T-cell (primary cell): ENCODE results near the gene MS4A7. TPM values are rescaled to one million over a fixed set of nuclear protein-coding genes. Genes with fewer than 3 reads are reported as not detected.

Source experiments
- ATAC-seq, 4 experiments: fragments of 200-7000 bp in 3 of 4; fragments of 150-1000 bp in 1 of 4; cut with Tn5 transposase; replicated peaks in 1 of 4; 1 replicate in 3 of 4; 2 replicates in 1 of 4; pipeline ENCODE4 v1.10.0; 2021; ENCODE audit warnings: moderate library complexity in 3 of 4, mild to moderate bottlenecking in 2 of 4, moderate number of reproducible peaks in 1 of 4
- CTCF ChIA-PET, 2 donors: fragments of 300-600 bp; sonication (Branson Sonifier 250); formaldehyde crosslinking; loops; one replicate each; lab custom pipeline; 2022; ENCODE audit warnings: antibody characterized with exemption in 2 of 2; lab: Charles Lee
- POLR2A ChIA-PET, 2 donors: fragments of 300-600 bp; sonication (Branson Sonifier 250); formaldehyde crosslinking; loops; one replicate each; lab custom pipeline; 2022; ENCODE audit warnings: antibody characterized with exemption in 2 of 2; lab: Charles Lee
- DNase-seq, 35 experiments: peaks; one replicate each; pipeline versions ENCODE4 v3.0.0 to v3.0.0-alpha.2; 2013 to 2023
- H3K27ac ChIP-seq: one replicate; pipeline ENCODE4 v1.5.1; 2013; ENCODE audit warnings: low read length
- H3K27me3 ChIP-seq, 2 experiments: replicated peaks in 1 of 2; 1 replicate in 1 of 2; 2 replicates in 1 of 2; pipeline versions ENCODE4 v1.6.1 to v1.7.0; 2013; ENCODE audit warnings: low read length in 1 of 2, mixed read lengths in 1 of 2; ENCODE audit not compliant: control insufficient read depth in 2 of 2, insufficient read depth in 2 of 2; ENCODE audit errors: extremely low read depth in 1 of 2
- H3K36me3 ChIP-seq, 2 donors: 1 replicate in 1 of 2; 2 replicates in 1 of 2; pipeline versions ENCODE4 v1.6.1 to v1.7.0; 2013; ENCODE audit warnings: low read length in 1 of 2; ENCODE audit not compliant: control insufficient read depth in 2 of 2, insufficient read depth in 1 of 2; ENCODE audit errors: extremely low read depth in 1 of 2
- H3K4me1 ChIP-seq, 2 experiments: 1 replicate in 1 of 2; 2 replicates in 1 of 2; pipeline versions ENCODE4 v1.6.1 to v1.7.0; 2013; ENCODE audit warnings: low read length in 2 of 2, mixed read lengths in 1 of 2; ENCODE audit not compliant: insufficient read depth in 2 of 2, control insufficient read depth in 1 of 2; ENCODE audit errors: extremely low read depth in 1 of 2
- H3K4me3 ChIP-seq, 2 donors: 1 replicate in 1 of 2; 2 replicates in 1 of 2; pipeline versions ENCODE4 v1.5.1 to v1.7.0; 2013; ENCODE audit warnings: mild to moderate bottlenecking in 2 of 2, low read length in 1 of 2, moderate library complexity in 1 of 2; ENCODE audit not compliant: control insufficient read depth in 1 of 2; ENCODE audit errors: extremely low read depth in 1 of 2
- H3K9me3 ChIP-seq: 2 replicates; pipeline ENCODE4 v1.7.0; 2013
- H3K27ac Mint-ChIP-seq, 2 donors: one replicate each; pipeline ENCODE4 v1.8.0; 2020 to 2021; ENCODE audit warnings: mild to moderate bottlenecking in 2 of 2, mixed read lengths in 2 of 2
- H3K27me3 Mint-ChIP-seq, 2 donors: one replicate each; pipeline ENCODE4 v1.8.0; 2021 to 2022; ENCODE audit warnings: mixed read lengths in 2 of 2
- H3K36me3 Mint-ChIP-seq: one replicate; pipeline ENCODE4 v1.8.0; 2021; ENCODE audit warnings: mixed read lengths
- H3K4me1 Mint-ChIP-seq, 3 donors: one replicate each; pipeline ENCODE4 v1.8.0; 2020 to 2022; ENCODE audit warnings: mixed read lengths in 3 of 3, mild to moderate bottlenecking in 1 of 3
- H3K4me3 Mint-ChIP-seq, 3 donors: one replicate each; pipeline ENCODE4 v1.8.0; 2020 to 2022; ENCODE audit warnings: mild to moderate bottlenecking in 3 of 3, mixed read lengths in 3 of 3, moderate library complexity in 3 of 3
- H3K9me3 Mint-ChIP-seq, 3 donors: one replicate each; pipeline ENCODE4 v1.8.0; 2020 to 2022; ENCODE audit warnings: mixed read lengths in 3 of 3
- WGBS: methylation state at CpG from one replicate; pipeline ENCODE4 v1.1.5; 2013; ENCODE audit warnings: missing lambda C conversion rate; ENCODE audit not compliant: insufficient coverage; 5-methylcytosine and 5-hydroxymethylcytosine counted together
- total RNA-seq, 35 experiments: library from RNA in 6 of 35; stranded (reverse) in 6 of 35; fragments of 120-200 nt in 1 of 35; gene quantifications; one replicate each; pipeline versions ENCODE4 v1.2.1 to v1.2.4 and lab custom pipeline; 2013 to 2026

The MS4A7 gene
- total RNA-seq, 5 donors from 2014 or later (not counting 1 experiment from before 2014, with no cell fraction given): 0.43 to 1.0 (median 0.77) TPM; not detected in 1

DNA sequence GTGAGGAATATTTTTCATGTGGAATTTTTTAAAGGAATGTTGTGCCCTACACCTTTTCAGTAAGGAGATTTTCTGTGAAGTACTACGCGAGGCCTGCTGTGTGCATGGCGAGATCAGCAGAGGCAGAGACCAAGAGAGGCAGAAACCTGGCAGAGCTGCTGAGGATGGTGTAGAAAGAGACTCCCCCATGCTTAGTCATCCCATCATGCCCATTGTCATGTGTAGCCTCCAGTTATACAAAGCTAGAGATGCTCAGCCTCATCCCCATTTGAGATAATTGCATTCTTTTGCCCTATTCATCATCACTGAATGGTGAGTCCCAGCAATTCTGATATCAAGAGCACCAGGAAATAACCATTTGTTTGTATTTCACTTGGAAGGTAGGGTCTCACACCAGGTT is 3.0 kb upstream of the MS4A7 start:
- no peaks in the 10 kb centered on the region for H3K36me3 Mint-ChIP-seq
- Histone ChIP-seq H3K36me3 (no peaks in the 10 kb centered on the region), H3K27ac (no peak overlapping the region), H3K9me3 (no peaks in the 10 kb centered on the region), H3K27me3 (peaks cover 0 to 2% of the 10 kb centered on the region in 2 experiments), H3K4me3 (no peak overlapping the region), H3K4me1 (peaks cover 3 to 8% of the 10 kb centered on the region in 2 experiments)
- no peak overlapping the region for H3K4me3 Mint-ChIP-seq
- no peak overlapping the region for H3K27ac Mint-ChIP-seq
- no peak for DNase-seq
- H3K4me1 Mint-ChIP-seq: peaks cover 8 to 10% (median 10%) of the 10 kb centered on the region in 3 donors
- POLR2A ChIA-PET: no interaction called here
- CTCF ChIA-PET: no interaction called here
- no peak for ATAC-seq
- no CpG with 5 or more reads among the region's 3 CpGs for WGBS
- H3K9me3 Mint-ChIP-seq: no peaks in the 10 kb centered on the region
- peaks cover 20% of the 10 kb centered on the region in 2 donors for H3K27me3 Mint-ChIP-seq

DNA sequence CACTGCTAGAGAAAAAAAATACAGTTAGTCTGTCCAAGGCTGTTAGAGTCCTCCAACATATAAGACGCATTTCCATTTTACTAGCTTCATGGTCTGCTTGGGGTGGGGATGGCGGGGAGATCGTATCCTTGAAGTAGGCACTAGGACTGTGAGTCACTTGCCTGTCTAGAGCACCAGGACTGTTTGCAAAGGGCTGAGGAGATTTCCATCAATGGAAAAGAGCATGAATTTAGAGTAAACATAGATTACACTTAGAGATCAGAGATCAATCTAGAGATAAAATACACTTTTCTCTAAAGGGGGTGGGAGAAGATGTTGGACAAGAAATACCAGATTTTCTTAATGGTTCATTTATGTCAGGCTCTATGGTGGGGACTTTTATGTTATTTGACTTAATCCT is 1.7 kb upstream of the MS4A7 start:
- no peak for DNase-seq
- no peak overlapping the region for H3K4me3 Mint-ChIP-seq
- H3K27ac ChIP-seq: no peak overlapping the region
- no peak for ATAC-seq
- no peak overlapping the region for H3K27ac Mint-ChIP-seq
- ChIA-PET POLR2A (no interaction called here), CTCF (no interaction called here)
- H3K9me3 ChIP-seq: no peaks in the 10 kb centered on the region
- H3K27me3 Mint-ChIP-seq: peaks cover 12 to 22% of the 10 kb centered on the region in 2 donors
- H3K4me1 Mint-ChIP-seq: peaks cover 8 to 10% (median 10%) of the 10 kb centered on the region in 3 donors
- peaks cover 0 to 2% of the 10 kb centered on the region in 2 experiments for H3K27me3 ChIP-seq
- no peaks in the 10 kb centered on the region for H3K36me3 ChIP-seq
- H3K9me3 Mint-ChIP-seq: no peaks in the 10 kb centered on the region
- no peak overlapping the region for H3K4me3 ChIP-seq
- 100% methylated on average over 3 of the region's 3 CpGs for WGBS
- peaks cover 3 to 8% of the 10 kb centered on the region in 2 experiments for H3K4me1 ChIP-seq
- no peaks in the 10 kb centered on the region for H3K36me3 Mint-ChIP-seq

- Histone ChIP-seq H3K9me3 (no peaks in the 10 kb centered on the region), H3K27ac (no peak overlapping the region), H3K4me3 (no peak overlapping the region), H3K4me1 (peaks cover 3 to 8% of the 10 kb centered on the region in 2 experiments), H3K27me3 (no peaks in the 10 kb centered on the region), H3K36me3 (no peaks in the 10 kb centered on the region)
- DNase-seq (peak in 1 of 35 experiments; percentile 8), ATAC-seq (no peak)
- POLR2A ChIA-PET: no interaction called here
- Mint-ChIP-seq H3K4me3 (no peak overlapping the region), H3K27ac (no peak overlapping the region), H3K4me1 (peaks cover 8 to 10% (median 10%) of the 10 kb centered on the region in 3 donors), H3K36me3 (no peaks in the 10 kb centered on the region), H3K27me3 (peaks cover 4 to 16% of the 10 kb centered on the region in 2 donors), H3K9me3 (no peaks in the 10 kb centered on the region)
- CTCF ChIA-PET: no interaction called here
- no CpG with 5 or more reads among the region's 2 CpGs for whole genome bisulfite sequencing
These were observed 763 bp upstream of the MS4A7 start for GRCh38 chr11:60377401-60378136.

DNA sequence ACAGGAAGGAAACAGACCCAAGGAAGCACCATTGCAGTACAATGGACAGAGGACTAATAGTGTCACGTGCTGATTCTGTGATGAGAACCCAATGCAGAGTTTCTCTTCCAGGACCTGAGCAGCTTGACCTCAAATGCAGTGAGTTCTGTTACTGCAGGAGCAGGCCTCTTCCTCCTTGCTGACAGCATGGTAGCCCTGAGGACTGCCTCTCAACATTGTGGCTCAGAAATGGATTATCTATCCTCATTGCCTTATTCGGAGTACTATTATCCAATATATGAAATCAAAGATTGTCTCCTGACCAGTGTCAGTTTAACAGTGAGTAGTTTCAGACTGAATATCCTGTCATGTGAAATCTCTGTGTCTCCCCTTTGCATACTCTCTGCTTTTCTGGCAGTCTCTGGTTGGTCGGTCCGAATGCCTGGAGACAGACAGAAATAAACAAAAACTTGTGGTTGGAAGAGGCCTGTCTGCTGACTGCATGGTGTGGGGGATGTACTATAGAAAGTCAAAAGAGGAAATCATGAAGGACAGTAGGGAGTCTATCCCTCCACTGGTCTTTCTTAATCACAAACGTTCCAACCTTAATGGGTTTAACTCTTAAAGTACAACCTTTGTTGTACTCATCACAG is 11.1 kb downstream of the MS4A7 start:
- no peaks in the 10 kb centered on the region for H3K4me1 ChIP-seq
- H3K9me3 Mint-ChIP-seq: no peaks in the 10 kb centered on the region
- no peaks in the 10 kb centered on the region for H3K36me3 ChIP-seq
- ATAC-seq (peak in 1 of 4 experiments; percentile 17), DNase-seq (no peak)
- H3K9me3 ChIP-seq: no peaks in the 10 kb centered on the region
- H3K27me3 ChIP-seq: no peaks in the 10 kb centered on the region
- no peaks in the 10 kb centered on the region for H3K36me3 Mint-ChIP-seq
- H3K4me1 Mint-ChIP-seq: peaks cover 0 to 3% (median 0%) of the 10 kb centered on the region in 3 donors
- H3K27ac ChIP-seq: no peak overlapping the region
- H3K4me3 Mint-ChIP-seq: no peak overlapping the region
- H3K27me3 Mint-ChIP-seq: peaks cover 0 to 1% of the 10 kb centered on the region in 2 donors
- CTCF ChIA-PET: no interaction called here
- WGBS: 73% methylated on average over 1 of the region's 5 CpGs
- H3K4me3 ChIP-seq: no peak overlapping the region
- no peak overlapping the region for H3K27ac Mint-ChIP-seq
- POLR2A ChIA-PET: no interaction called here

DNA sequence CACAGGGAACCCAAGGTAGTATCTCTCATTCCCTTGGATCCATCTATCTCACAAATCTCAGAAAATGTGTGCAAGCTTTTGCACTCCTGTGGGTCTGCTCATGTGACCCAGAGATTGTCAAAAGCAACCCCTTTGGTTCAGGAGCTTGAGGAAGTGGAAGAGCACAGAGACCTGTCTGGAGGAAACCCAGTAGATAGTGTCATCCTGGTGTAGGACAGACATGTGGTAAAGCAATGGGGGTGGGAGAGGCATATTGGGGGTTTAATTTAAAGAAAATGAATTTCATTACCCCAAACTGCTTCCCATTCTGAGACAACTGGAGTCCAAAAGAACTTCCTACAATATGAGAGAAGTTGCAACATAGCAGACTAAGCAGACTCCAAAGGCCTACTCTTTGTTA is 12.1 kb downstream of the MS4A7 start:
- no peak overlapping the region for H3K27ac ChIP-seq
- H3K4me3 ChIP-seq: no peak overlapping the region
- no peaks in the 10 kb centered on the region for H3K27me3 ChIP-seq
- CTCF ChIA-PET: no interaction called here
- H3K27ac Mint-ChIP-seq: peak overlapping the region in 1 of 2 donors; percentile 17
- no peaks in the 10 kb centered on the region for H3K9me3 ChIP-seq
- H3K4me1 ChIP-seq: no peaks in the 10 kb centered on the region
- POLR2A ChIA-PET: no interaction called here
- DNase-seq: no peak
- no peaks in the 10 kb centered on the region for H3K36me3 ChIP-seq
- no peak for ATAC-seq
- H3K4me1 Mint-ChIP-seq: peaks cover 0 to 3% (median 0%) of the 10 kb centered on the region in 3 donors
- no peak overlapping the region for H3K4me3 Mint-ChIP-seq
- H3K27me3 Mint-ChIP-seq: peaks cover 0 to 1% of the 10 kb centered on the region in 2 donors
- no peaks in the 10 kb centered on the region for H3K9me3 Mint-ChIP-seq
- no peaks in the 10 kb centered on the region for H3K36me3 Mint-ChIP-seq

GRCh38 chr11:60392361-60392760 is 14.0 kb downstream of the MS4A7 start:
- DNase-seq: no peak
- ATAC-seq: no peak
- Histone ChIP-seq H3K36me3 (no peaks in the 10 kb centered on the region), H3K27ac (no peak overlapping the region), H3K27me3 (no peaks in the 10 kb centered on the region), H3K4me3 (no peak overlapping the region), H3K4me1 (peaks cover 0 to 2% of the 10 kb centered on the region in 2 experiments), H3K9me3 (no peaks in the 10 kb centered on the region)
- Mint-ChIP-seq H3K36me3 (no peaks in the 10 kb centered on the region), H3K4me1 (peaks cover 0 to 9% (median 0%) of the 10 kb centered on the region in 3 donors), H3K27ac (no peak overlapping the region), H3K4me3 (no peak overlapping the region), H3K27me3 (peaks cover 0 to 1% of the 10 kb centered on the region in 2 donors), H3K9me3 (no peaks in the 10 kb centered on the region)
- ChIA-PET CTCF (no interaction called here), POLR2A (no interaction called here)
- no CpG with 5 or more reads among the region's 2 CpGs for WGBS
